Prostate gland (tissue), 2 donors: ENCODE results near the gene RHBDL3.

ENCODE experiments used
- POLR2A ChIP-seq: fragments of 450-650 bp; IDR thresholded peaks from one replicate; pipeline ENCODE4 v1.6.1; 2016; ENCODE audit warnings: antibody characterized with exemption, mild to moderate bottlenecking
- POLR2AphosphoS5 ChIP-seq: sonication (generic); formaldehyde crosslinking; IDR thresholded peaks from one replicate; pipeline ENCODE4 v1.6.1; 2017; ENCODE audit warnings: antibody characterized with exemption
- TF ChIP-seq, protein P1 (sequence below), 4 experiments: fragments of 200-600 bp in 2 of 4; fragments of 450-650 bp in 2 of 4; sonication (generic) in 2 of 4; IDR thresholded peaks; 1 replicate in 3 of 4; 2 replicates in 1 of 4; pipeline ENCODE4 v1.5.1; 2016 to 2019; ENCODE audit warnings: antibody characterized with exemption in 4 of 4, mild to moderate bottlenecking in 2 of 4, moderate library complexity in 2 of 4

DNA sequence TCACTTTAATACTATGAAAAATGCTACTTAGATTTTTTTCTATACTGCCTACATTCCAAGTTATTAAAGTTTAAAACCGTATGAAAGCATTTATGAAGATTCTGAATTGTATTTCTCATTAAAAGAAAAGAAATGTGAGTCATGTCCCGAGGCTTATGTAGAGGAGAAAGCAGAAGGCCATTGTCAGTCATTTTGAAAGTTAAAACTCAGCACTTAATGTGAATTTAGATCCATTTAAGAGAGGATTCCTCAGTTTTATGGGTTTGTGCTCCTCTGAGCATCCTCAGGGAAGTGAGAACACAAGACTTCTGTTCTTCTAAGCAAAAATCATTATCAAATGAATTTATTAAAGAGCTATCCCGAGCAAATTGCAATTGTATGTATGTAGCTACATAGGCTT lies 64.5 kb downstream of the RHBDL3 start:
- TF ChIP-seq, protein P1, sequence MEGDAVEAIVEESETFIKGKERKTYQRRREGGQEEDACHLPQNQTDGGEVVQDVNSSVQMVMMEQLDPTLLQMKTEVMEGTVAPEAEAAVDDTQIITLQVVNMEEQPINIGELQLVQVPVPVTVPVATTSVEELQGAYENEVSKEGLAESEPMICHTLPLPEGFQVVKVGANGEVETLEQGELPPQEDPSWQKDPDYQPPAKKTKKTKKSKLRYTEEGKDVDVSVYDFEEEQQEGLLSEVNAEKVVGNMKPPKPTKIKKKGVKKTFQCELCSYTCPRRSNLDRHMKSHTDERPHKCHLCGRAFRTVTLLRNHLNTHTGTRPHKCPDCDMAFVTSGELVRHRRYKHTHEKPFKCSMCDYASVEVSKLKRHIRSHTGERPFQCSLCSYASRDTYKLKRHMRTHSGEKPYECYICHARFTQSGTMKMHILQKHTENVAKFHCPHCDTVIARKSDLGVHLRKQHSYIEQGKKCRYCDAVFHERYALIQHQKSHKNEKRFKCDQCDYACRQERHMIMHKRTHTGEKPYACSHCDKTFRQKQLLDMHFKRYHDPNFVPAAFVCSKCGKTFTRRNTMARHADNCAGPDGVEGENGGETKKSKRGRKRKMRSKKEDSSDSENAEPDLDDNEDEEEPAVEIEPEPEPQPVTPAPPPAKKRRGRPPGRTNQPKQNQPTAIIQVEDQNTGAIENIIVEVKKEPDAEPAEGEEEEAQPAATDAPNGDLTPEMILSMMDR (IDR thresholded peaks at IDR 0.05), result no peak
- TF ChIP-seq POLR2AphosphoS5, result no peak
- TF ChIP-seq POLR2A, result no peak
